ENCODE data around the gene DDIT4.
"Not testable (repeated sequence)": the region's sequence is repeated elsewhere in the genome, so short reads cannot be mapped to it uniquely, and the experiment has no call there.

DDIT4 gene

GRCh38 chr10:72297281-72297804 is 23.6 kb downstream of the DDIT4 start:
- no peak for DNase-seq

DNA sequence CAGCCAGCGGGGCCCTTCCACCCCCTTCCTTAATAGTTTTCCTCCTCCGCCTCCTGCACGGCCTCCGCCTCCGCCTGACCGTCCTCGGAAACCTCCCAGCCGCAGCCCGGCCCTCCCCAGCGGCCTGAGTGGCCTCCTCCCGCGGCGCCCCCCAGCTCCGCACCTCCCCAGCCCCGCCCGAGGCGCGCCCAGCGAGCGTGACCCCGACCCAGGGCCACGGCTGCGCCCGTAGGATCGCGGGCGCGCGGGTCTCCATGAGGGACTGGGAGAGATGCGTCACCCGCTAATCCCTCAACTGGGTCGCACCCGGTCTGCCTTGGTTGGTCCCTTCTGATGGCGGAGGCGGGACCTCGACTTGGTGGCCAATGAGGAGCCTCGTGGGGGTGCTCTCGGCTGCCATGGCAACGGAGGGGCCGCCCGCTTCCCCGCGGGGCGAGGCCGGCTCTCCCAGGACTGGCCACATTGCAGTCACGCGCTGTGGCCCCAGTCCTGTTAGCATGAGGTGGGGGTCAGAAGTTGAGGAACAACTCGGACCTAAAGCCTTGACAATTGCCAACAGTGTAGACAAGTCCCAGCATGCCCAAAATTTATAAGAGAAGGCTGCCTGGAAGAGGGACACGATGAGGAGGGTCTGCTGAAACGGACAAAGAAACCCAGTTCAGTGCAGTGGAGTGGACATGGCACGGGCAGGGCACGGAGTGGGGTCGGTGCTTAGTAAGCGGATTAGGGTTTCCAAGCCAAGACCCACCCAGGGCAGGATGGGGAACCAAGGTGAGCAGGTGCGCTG is 24.3 kb downstream of the DDIT4 start:
- peak; percentile 89 for DNase-seq

GRCh38 chr10:72298592-72299519 is 25.1 kb downstream of the DDIT4 start:
- no peak for DNase-seq

DNA sequence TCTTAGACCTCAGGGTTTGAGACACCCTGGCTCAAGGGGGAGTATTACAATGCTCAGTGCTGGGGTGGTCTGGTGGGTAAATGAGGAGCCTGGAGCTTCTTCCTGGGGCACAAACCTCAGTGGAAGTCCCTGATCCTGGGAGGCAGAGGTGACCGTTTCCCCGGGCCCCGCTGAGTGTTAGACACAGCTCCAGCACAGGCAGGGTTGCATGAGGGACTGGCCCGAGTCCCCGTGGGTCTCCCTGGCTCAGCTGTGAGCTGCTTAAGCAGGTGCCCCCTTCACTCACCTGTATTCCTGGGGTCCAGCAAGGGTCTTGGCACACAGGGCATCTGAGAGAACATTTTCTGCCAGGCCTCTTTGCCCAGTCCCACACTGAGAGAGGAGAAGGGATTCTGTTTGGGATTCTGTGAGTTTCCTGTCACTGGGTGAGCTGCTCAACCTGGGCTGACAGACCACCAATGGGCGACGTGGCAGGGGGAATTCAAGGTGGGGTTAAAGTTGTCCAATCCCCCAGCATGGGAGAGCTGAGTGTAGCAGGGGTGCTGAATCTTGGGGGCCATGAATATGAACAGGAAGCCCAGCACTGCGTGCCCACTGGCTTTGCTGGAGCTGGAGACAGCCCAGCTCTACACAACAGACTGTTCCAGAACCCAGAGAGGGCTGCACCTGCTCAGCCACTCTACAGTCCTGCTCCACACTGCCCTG is 29.9 kb downstream of the DDIT4 start:
- DNase-seq = no peak

GRCh38 chr10:72306215-72306760 is 32.6 kb downstream of the DDIT4 start:
- no peak for DNase-seq

DNA sequence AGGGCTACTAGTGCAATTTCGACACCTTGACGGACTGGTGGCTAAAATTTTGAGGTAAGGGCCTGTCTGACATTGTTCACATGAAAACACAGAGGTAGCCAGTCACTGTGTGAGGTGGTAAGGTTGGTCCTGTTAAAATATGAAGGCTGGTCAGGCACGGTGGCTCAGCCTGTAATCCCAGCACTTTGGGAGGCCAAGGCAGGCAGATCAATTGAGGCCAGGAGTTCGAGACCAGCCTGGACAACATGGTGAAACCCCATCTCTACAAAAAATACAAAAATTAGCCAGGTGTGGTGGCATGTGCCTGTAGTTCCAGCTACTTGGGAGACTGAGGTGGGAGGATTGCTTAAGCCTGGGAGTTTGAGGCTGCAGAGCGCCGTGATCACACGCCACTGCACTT is 34.0 kb downstream of the DDIT4 start:
- DNase-seq = not testable (repeated sequence)

GRCh38 chr10:72308320-72308987 is 34.7 kb downstream of the DDIT4 start:
- DNase-seq = no peak

DNA sequence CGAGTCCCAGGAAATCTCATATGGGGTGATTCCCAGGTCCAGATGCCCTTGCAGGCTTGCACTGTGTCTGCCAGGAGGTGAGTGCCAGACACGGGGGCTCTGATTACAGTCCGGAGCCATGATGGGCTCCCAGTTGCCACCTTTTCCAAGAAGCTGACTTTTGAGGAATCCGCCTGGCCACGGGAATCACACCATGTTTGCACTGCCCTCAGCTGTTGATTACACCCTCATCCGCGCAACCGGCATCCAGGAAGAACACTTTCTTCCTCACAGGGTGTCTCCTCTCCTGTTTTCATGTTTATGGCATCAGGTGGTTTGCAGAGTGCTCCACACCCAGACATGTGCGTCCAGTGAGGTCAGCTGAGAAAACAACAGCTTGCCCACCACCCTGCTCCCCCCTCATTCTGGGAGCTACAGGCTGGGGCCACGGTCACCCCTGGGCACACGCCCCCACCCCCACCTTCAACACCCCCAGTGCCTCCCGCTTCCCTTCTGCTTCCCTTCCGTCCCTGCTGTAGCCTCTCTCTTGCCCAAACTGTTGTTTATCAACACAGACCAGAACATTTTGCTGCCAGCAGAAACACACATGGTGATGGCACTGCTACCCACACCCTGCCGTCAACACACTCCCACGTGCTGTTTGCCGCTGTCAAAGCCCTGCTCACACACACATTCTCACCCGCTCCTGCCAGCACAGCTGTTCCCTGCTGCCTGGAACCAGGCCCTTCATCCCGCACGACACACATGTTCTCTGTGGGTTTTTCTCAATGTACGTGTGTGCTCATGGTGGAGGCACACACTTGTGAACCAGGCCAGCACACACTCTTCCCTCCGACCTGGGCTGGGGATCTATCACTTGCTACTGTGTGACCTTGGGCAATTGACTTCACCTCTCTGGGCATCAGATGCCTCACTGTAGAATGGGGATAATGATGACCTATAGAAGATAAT is 35.8 kb downstream of the DDIT4 start:
- DNase-seq = no peak

GRCh38 chr10:72310241-72310633 is 36.5 kb downstream of the DDIT4 start:
- no peak for DNase-seq

DNA sequence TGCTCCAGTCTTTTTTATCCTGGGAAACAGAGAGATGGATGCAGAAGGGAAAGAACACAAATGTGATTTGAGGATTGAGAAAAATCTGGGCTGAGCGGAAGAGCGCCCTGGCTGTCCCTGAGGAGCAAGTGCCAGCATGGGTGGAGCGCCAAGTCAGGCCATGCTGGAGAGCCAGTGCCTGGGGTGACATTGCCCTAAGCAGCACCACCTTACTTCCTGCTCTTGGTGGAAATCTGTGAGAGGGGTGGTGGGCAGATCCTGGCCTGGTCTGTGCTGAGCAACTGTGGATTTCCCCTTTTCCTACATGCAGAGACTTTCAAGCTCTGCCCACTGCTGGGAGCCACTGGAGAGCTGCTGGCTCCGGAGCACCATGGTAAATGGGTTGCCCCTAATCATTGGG is 36.9 kb downstream of the DDIT4 start:
- DNase-seq = no peak

- no peak for DNase-seq
Observed at GRCh38 chr10:72311667-72312066, 37.9 kb downstream of the DDIT4 start.

DNA sequence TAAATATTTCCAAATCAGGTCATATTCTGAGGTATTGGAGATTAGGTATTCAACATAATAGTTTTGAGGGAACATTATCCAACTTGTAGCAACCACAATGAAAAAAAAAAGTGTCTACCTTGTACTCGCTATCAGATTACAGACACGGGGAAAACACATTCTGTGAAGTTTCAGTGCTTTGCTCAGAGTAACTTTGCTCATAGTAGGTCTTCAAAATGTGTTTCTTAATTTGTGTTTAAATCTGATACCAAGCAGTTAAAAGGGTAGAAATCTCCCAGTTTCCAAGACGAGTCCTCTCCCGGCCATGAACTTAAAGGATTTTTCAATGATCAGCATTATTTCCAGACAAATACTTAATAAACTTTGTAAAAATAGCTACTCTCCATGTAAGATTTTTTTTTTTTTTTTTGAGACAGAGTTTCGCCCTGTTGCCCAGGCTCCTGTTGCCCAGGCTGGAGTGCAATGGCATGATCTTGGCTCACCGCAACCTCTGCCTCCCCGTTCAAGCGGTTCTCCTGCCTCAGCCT is 39.2 kb downstream of the DDIT4 start:
- DNase-seq = no peak

GRCh38 chr10:72314263-72314662 is 40.5 kb downstream of the DDIT4 start:
- DNase-seq = no peak

DNA sequence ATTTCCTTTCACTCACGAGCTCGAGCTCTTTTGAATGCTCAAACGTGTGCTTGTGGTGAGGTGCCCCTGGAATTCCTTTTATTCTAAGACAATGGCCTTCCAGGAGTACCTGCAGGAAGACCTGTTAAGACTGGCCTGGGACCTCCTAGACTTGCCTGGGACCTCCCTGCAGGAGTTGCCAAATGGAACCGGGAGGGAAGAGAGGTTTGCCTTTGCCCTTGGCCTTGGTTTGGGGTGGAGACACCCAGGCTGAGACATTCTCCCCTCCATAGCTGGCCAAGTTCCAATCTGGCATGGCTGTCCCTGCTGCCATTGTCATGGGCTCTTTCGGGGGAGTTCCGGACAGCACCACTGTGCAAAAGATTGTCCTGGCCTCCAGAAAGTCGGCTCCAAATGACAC is 41.3 kb downstream of the DDIT4 start:
- no peak for DNase-seq

- DNase-seq = no peak
Observed at GRCh38 chr10:72315611-72316385, 42.1 kb downstream of the DDIT4 start.

DNA sequence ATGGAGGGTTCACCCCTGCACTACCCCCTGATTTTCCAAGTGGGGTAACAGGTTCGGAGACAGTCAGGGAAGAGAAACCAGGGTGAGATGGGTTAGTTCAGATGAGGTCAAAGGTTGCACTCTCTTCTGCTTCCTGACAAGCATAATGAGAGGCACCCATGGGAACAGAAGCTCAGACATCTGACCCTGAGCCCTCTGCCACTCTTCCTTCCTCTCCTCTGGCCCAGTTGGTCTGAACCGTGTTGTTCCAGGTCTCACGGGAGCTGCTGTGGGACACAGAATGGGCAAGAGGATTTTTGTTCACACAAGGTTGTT is 42.6 kb downstream of the DDIT4 start:
- no peak for DNase-seq

- no peak for DNase-seq
Observed at GRCh38 chr10:72316748-72317435, 43.2 kb downstream of the DDIT4 start.

DNA sequence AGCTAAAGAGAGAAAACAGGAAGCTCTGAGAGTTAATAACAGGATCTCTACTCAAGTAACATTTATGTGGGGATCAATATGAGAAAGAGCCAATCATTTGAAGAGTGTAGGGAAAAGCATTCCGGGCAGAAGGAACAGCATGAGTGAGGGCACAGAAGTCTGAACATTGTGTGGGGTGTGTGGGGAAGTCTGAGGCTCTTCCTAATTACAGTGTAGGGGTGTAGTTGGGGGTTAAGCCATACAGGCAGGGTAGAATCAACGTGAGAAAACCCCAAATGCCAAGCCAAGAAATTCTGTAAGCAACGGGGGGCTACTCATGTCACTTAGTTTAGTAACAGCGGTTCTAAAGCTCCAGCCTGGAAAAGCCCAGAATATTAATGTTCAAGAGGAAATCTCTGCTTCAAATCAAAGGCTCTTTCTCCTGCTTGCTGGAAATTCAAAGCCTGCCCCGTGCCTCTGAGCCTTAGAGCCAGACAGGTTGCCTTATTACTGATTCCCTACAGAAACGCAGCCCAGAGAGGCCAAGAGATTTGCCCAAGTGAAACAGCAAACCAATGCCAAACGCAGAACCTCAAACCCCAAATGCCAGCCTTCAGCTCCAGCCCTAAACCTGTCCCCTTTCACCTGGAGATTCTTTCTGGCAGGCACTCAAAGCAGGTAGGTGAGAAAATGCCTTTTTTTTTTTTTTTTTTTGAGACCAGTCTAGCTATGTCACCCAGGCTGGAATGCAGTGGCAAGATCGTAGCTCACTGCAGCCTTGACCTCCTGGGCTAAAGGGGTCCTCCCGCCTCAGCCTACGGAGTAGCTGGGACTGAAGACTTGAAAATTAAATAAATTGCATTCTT is 44.9 kb downstream of the DDIT4 start:
- DNase-seq = no peak

All from NCI-H1048 (cell line).